WERI-Rb-1 (cell line): ENCODE results near the gene UGT3A1.
"Not testable (repeated sequence)": the region's sequence is repeated elsewhere in the genome, so short reads cannot be mapped to it uniquely, and the experiment has no call there.

Experiments
- DNase-seq: peaks from one replicate; pipeline ENCODE4 v3.0.0-alpha.2; 2020
- H3K27ac ChIP-seq: fragments of 250-450 bp; sonication (Bioruptor Pico); 2 replicates; pipeline ENCODE4 v1.5.1; 2020; ENCODE audit warnings: mild to moderate bottlenecking, moderate library complexity
- H3K27me3 ChIP-seq: fragments of 250-450 bp; sonication (Bioruptor Pico); 2 replicates; pipeline ENCODE4 v1.5.1; 2021; ENCODE audit warnings: mild to moderate bottlenecking, low read depth, moderate library complexity; ENCODE audit not compliant: insufficient read depth, severe bottlenecking
- H3K36me3 ChIP-seq: fragments of 250-450 bp; sonication (Bioruptor Pico); 2 replicates; pipeline ENCODE4 v1.5.1; 2020; ENCODE audit warnings: mild to moderate bottlenecking, moderate library complexity
- H3K4me3 ChIP-seq: 2 replicates; pipeline ENCODE4 v1.5.1; 2011; ENCODE audit warnings: low read depth, mild to moderate bottlenecking, control low read depth, low read length
- H3K9me3 ChIP-seq: fragments of 250-450 bp; sonication (Bioruptor Pico); 2 replicates; pipeline ENCODE4 v1.5.1; 2021; ENCODE audit warnings: mild to moderate bottlenecking, moderate library complexity; ENCODE audit not compliant: severe bottlenecking
- CTCF ChIP-seq: IDR thresholded peaks from 2 replicates; pipeline ENCODE4 v1.5.1; 2011; ENCODE audit warnings: low read depth, mild to moderate bottlenecking, control low read depth, inconsistent platforms, low read length

The UGT3A1 gene

GRCh38 chr5:35990941-35991611 lies at the start of gene UGT3A1:
TSS of gene UGT3A1 (minus strand) at chr5:35991390. CDS start at chr5:35991240, 150 bp downstream.
- Histone ChIP-seq H3K9me3 (no peaks in the 10 kb centered on the region), H3K4me3 (peak within 1 kb of the TSS; percentile 74), H3K27ac (peak within 1 kb of the TSS; percentile 92), H3K36me3 (peaks cover 6% of the 10 kb centered on the region), H3K27me3 (no peaks in the 10 kb centered on the region)
- TF ChIP-seq CTCF = no peak
- peak; percentile 96 for DNase-seq

GRCh38 chr5:36035696-36036095 lies 44.5 kb upstream of the UGT3A1 start:
- Histone ChIP-seq H3K27ac (no peak overlapping the region), H3K27me3 (no peaks in the 10 kb centered on the region), H3K9me3 (no peaks in the 10 kb centered on the region), H3K36me3 (no peaks in the 10 kb centered on the region), H3K4me3 (no peak overlapping the region)
- no peak for DNase-seq
- no peak for TF ChIP-seq CTCF

- DNase-seq, H3K27me3 ChIP-seq, H3K9me3 ChIP-seq, H3K36me3 ChIP-seq, H3K4me3 ChIP-seq, H3K27ac ChIP-seq: not testable (repeated sequence)
These were observed 43.4 kb upstream of the UGT3A1 start for GRCh38 chr5:36034536-36035134.

- Histone ChIP-seq H3K4me3 (no peak overlapping the region), H3K9me3 (no peaks in the 10 kb centered on the region), H3K27me3 (no peaks in the 10 kb centered on the region), H3K27ac (no peak overlapping the region), H3K36me3 (no peaks in the 10 kb centered on the region)
- no peak for TF ChIP-seq CTCF
- DNase-seq = no peak
These were observed 42.3 kb upstream of the UGT3A1 start for GRCh38 chr5:36033486-36033885.

GRCh38 chr5:36033047-36033446 lies 41.9 kb upstream of the UGT3A1 start:
- Histone ChIP-seq H3K36me3 (no peaks in the 10 kb centered on the region), H3K27me3 (no peaks in the 10 kb centered on the region), H3K4me3 (no peak overlapping the region), H3K9me3 (no peaks in the 10 kb centered on the region), H3K27ac (no peak overlapping the region)
- no peak for TF ChIP-seq CTCF
- DNase-seq = no peak

- TF ChIP-seq CTCF = no peak
- Histone ChIP-seq H3K4me3 (no peak overlapping the region), H3K36me3 (no peaks in the 10 kb centered on the region), H3K27ac (no peak overlapping the region), H3K9me3 (no peaks in the 10 kb centered on the region), H3K27me3 (no peaks in the 10 kb centered on the region)
- DNase-seq = no peak
These were observed 40.0 kb upstream of the UGT3A1 start for GRCh38 chr5:36031223-36031622.
